Hypothalamus (tissue), 51 donors: ENCODE results near the gene SCD5.

Source experiments
- DNase-seq, 51 donors: peaks; one replicate each; lab custom pipeline; 2025; lab: John Stamatoyannopoulos, UW

The SCD5 gene

DNA sequence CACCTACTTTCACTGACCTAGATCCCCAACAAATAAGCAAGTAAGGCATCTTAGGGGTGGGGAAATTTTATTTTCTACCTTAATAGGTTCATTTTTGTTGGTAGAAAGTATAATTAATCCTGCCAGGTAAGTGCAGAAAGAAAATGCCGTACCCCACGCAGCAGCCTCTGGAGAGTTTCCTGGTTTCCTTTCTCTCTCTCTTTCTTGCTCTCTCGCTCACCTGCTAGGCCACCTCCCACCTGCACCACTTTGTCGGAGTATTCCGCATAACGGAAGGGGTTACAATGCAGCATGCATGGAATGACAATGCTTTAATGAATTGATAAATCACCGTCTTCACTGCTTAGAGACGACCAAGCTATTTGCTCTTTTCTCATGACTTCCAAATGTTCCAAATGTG lies 101.0 kb downstream of the SCD5 start:
- DNase-seq, result no peak

DNA sequence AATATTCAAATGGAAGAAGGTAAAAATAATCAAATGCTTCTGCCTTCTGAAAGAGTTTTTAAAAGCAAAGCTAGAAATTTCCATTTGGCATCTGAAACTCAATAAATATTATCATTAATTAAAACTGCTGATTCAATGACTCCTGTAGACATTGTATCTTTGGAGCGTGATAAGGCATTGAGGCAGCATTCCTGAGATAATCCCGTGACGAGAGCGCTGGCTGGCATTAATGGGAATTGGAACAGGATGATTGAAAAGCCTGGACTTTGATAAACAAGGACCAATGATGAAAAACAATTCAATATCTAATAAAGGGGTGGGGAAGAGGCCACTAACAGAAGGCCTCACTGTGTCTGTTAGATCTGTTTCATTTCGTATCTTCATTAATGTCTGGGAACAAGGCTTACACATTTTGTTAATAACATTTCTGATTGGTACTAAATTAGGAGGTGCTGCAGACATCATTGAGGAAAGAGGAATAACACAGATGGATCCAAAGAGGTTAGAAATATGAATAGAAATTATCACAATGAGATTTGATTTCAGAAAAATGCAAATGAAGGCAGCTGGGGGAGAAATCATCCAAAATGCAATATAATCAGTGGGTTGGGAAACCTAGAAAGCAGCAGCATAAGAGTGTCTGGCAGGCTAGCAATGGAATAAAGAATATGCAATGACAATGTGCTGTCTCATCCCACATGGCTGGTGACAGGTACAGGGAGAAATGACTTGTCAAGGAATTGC lies 102.3 kb downstream of the SCD5 start:
- DNase-seq, result no peak

DNA sequence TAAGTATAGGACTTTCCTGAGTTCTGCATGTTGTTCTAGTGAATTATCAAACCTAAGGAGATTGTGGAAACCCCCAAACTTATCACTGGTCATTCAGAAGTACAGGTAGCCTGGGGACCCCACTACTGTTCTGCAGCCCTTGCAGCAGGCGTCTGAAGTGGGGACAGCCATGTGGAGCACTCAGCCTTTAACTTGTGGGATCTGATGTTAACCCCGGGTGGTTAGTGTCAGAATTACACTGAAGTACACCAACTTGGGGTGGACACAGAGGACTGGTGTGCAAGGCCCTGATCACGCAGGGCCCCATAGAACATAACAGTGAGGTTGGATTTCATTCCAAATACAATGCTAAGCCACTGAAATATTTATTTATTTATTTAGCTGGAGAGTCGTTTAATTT lies 103.7 kb downstream of the SCD5 start:
- no peak for DNase-seq

DNA sequence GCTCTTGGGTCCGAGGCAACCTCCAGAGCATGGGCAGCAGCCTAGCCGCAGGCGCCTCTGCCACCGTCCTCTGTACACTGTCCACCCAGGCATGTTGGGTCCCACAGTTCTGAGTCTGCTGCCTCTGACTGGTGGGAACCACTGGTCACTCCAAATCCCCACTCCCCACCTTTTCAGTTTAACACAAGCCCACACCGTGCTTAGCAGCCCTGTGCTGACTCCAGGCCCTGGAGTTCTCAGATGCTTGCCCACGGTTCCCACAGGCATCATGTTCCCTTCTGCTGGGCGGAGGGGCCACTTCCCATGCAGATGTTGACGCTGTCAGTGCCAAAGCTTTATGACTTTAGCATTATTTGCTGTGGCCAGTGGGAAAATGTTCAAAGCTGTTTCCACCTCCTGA lies 104.5 kb downstream of the SCD5 start:
- no peak for DNase-seq

DNA sequence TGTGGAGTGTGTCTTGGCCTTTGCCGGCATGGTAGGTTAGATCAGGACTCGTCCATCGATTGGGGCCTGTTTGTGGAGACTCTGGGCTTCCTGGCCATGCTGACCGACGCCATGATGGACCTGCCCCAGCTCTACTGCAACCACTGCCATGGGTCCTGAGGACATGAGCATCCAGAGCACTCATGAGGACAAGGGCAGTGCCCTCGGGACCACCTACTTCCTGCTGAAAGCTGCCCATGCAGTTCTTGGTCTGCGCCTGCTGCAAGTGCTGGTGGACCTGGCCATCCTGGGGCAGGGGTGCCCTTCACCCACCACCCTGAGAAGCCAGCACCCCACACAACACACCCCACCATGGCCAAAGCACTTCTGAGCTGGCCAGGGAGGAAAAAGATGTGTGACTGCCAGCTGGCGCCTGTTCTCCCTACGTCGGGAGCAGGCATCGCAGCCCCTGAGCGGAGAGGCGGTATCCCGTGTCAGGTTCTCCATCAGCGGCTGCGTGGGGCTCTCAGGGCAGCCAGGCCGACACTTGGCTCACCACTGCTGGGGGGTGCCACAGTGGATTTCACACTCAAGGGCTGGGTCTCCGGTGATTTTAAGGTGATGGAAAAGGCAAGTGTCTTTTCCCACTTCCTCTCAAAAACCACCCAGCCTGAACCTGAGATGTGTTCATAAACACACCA lies 106.4 kb downstream of the SCD5 start:
- DNase-seq, result no peak

DNA sequence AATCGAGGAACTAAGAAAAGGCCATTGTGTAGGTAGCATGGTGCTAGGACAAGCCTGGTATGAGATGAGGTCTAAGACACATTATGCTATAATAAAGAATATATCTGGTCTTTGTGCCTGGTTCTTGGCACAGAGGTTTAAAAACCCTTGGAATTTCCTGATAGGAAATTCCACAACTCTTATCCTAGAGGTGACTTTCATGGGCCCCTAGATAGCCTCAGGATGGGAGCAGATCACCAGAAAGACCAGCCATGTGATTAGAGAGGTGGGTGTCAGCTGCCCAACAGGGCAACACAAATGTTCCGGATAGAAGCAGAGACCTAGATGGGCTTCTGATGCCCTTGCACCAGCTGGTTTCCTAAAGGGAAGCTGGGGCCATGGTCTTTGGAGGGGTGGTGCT lies 107.2 kb downstream of the SCD5 start:
- no peak for DNase-seq

DNA sequence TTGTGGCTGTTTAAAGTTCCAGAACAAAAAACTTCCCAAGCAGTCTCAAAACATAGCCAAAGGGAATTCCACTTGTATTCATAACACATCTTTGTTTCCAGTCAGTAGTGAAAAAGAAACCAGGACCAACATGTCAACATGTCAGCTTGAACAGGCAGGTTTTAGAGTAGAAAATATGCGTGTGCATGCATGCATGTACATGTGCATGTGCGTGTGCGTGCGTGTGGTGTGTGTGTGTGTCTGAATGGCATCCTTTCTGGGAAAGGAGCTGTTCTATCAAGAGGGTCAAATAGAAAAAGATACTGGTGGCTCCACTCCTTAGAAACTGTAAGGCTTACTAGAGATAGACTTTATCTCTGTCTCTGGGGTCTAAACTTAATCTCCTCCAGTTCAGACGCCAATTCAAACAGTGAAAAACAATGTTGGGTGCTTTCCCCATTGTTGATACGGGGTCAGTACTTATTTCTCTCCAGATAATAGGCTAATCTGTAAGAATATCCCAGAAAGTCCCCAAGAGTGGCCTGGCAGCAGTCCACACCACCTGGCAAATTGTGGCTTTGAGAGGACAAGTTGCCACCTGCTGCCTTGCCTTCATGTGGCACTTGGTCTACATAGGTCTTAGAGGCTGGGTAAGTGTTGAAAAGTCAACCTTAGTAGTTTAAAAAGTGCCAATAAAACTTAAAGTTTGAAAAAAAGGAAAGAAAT lies 110.4 kb downstream of the SCD5 start:
- no peak for DNase-seq

DNA sequence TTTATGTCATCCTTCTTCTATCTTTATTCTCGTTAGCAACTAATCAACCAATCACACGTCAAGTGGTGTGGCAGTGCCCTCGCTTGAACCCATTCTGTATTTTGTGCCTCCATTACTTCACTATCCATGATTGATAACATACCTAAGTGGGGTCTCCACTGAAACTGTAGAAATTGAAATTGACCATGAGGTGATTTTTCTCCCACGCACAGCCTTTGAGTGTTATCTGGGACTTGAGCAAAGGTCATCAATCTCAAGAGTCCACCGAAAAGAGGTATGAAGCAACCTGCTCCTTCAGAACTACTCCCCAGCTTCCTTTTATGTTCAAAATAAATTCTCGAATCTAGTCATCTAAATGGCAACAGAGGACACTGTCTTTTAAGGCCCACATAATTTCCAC lies 111.1 kb downstream of the SCD5 start:
- DNase-seq, result no peak

DNA sequence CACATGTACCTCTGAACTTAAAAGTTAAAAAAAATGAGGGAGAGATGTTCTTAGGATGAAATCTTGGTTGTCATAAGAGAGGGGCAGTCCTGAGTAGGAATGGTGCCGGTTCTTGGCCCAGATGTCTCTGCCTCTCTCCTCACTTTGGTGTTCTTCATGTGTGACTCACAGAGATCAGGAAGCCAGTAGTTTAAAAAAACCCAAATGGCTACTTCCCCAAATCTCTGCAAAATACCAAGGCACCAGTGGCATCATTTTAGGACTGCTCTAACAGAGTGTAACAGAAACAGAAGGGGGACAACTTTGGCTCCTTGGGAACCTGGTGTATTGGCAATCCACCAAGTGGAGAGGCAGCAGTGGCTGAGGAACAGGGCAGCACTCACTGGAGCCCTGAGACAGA lies 116.8 kb downstream of the SCD5 start:
- DNase-seq, result peak in 1 of 51 donors; percentile 4

DNA sequence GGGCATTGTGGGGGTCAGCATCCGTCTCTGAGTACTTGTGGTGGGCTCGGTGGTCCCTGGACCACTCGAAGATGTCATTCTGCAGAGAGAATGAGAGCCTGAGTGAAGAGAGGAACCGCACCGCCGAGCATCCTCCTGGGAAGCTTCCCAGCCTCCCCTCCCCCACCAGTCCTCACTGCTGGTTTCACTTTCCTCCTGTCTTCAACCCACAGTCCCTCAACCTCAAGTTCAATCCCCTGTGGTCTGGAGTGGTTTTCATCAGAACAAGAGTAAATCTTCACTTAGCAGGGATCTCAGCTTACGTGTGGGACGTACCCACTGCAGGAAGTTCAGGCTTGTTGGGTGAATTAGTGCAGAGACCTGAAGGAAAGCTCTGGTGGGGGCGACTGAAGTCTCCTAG lies 117.8 kb downstream of the SCD5 start:
- DNase-seq, result peak in 2 of 51 donors; percentile 1 to 7

DNA sequence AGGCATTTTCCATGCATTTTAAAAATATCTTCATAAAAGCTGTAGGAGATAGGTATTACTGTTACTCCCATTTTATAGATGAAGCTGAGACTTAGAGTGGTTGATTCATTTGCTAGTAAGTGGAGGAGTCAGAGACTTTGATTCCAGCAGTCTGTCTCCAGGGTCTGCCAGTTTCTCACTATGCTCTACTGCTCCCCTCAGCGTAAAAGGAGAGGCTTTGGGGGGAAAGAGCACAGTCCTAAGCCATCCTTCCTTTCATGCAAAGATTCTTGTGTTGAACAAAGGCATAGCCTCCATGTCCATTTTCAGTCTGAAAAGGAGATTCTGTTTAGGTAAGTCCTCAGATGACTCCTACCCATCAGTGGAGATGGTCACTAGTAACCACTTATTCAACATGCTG lies 119.1 kb downstream of the SCD5 start:
- DNase-seq, result no peak

DNA sequence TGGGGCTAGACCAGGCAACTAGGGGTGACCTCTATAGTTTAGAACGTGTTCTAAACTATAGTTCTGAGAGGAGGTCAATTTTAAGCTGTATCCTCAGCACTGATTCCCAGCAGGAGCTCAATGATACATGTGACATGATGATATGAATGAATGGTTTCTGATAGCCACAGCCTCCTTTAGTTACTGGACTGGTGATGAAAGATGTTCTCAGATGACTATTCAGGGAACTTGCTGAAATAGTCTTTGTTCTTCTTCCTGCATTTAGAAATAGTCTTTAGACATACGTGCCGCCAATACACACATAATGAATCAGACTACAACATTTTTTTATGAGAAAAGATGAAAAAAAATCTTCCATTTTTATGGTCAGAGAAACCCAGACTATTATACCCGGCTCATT lies 120.5 kb downstream of the SCD5 start:
- DNase-seq, result no peak

DNA sequence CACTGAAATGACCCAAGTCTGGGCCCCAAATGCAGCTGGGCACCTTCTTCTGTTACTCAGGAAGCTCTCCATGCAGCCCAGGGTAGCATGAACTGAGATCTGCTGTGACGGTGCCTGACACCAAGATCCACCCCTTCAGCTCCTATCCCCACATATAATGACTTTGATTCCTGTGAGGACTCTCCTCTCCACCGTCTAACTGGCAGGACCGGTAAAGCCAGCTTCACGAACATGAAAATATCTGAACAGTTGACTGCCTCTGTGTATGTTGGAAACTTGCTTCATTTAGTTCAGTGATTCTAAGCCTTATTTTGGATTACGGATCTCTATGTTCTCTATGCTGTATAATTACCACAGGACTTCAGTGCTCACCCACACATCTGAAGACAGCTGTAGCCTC lies 121.3 kb downstream of the SCD5 start:
- DNase-seq, result peak in 1 of 51 donors; percentile 1

DNA sequence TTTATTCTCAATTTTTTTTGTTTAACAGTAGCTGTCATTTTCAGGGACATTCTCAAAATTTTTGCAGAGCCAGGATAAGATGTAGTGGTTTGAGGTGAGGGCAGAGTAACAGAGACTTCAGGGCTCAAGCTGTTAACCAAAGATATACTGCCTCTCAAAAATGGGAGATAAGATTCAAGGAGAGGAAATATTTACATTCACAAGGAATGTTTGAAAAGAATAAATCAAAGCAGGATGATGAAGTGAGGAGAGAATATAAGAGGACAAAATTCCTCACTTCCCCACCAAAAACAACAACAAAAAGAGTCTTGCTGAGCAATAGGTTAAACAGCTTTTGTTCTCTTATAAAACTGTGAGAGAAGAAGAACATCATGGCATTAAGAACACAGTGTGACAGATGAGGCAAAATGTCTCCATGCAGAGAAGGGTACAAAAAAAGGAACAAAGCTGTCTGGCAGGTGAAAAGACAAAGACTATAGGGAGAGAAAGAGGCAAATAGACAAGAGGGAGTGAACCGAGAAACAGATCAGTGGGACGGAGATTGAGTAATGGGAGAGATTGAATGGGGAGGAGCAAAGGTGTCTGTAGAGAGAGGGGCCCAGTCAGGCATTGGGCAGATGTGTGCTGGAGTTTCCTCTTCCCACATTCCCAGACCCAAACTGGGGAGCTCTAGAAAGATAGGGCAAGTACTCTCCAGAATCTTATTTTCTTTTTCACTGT lies 130.7 kb downstream of the SCD5 start:
- DNase-seq, result no peak

DNA sequence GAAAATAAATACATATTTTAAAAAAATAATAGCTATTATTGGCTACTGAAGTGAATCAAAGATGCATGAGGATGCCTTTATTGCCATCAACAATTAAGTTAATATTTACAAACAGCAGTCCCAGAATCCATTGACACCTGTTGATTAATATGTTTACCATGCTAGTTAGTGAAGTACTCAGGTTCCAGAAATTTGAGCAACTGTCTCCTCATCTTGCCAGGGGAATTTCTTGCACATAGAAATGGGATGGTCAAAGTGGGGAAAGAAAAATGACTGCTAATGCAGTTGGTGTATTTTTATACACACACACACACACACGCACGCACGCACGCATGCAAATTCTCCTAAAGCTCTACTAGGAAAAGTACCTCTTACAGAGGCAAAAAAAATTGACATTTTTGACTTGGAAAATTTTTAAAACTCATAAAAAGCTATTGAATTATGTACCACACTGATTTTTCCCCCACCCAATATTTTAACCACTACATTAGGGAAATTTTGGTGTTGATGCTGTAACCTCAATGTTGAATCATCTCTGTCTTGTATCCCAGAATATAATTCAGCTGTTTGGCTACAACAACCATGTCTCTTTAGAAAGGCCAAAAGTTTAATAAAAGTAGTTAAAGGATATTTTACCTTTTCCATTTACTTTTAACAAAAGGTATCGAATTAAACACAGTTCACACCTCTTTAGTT lies 131.5 kb downstream of the SCD5 start:
- DNase-seq, result no peak

DNA sequence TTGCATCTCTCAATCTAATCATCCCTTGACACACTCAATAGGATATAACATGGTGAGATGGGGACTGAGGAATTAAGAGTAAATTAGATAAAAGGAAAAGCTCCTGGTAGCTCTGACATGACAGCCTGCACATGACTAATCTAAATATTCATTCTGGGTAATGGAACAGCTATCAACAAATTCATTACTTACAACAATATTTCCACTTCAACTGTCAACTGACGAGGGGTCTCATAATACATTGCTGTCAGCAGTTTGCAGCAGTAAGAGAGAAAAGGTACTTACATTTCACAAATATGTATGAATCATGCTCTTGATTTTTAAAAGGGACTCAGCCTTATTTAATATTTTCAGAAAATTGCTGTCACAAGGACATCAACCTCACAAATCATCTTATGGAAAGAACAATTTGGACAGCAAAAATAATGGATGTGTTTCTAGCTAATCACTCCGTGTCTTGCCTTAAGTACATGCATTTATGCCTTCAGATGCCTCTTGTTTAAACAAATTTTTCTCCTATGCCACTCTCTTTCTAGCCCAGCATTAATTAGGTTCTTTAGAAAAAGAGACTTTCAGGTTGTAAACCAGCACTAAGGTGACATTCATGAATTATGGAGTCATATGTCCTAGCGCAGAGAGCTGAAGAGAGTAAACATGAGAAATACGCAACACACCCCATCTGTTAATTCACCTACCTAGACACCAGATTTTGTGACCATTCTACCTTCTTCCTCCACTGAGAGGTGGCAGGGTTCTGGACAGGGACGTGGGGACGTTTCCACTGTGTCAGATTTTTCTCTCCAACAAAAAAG lies 137.2 kb downstream of the SCD5 start:
- no peak for DNase-seq

DNA sequence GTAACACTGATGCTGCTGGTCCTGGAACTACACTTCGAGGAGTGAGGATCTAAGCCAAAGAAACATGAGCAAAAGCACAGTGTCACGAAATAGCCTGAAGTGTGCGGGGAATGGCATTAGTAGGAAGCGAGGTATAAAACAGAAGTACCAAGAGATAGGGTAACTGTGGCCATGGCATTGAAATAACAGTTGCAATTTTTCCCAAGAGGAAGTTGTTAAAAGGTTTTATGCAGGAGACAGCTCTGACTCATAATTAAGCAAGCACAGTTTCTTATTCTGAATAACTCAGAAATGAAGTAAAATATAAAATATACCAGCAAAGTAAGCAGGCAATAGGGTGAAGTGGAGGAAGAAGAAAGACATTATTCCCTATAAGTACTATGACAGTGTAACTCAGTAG lies 146.5 kb downstream of the SCD5 start:
- DNase-seq, result no peak

DNA sequence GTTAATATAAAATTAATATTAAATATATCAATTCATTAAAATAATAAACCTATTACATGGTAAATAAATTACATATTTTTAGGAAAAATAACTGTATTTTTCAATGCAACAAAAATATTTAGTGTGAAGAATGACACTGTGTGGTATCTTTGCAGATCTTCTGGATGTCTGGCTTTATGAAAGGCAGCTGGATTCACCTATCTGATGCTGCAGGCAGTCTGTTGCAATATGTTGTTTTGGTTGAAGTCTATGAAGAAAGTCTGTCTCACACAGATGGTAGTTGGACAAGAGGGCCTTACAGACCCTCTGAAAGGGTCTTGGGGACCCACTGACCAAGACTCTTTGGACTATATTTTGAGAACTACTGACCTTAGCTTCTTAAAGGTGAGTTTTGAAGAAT lies 147.7 kb downstream of the SCD5 start:
- no peak for DNase-seq

DNA sequence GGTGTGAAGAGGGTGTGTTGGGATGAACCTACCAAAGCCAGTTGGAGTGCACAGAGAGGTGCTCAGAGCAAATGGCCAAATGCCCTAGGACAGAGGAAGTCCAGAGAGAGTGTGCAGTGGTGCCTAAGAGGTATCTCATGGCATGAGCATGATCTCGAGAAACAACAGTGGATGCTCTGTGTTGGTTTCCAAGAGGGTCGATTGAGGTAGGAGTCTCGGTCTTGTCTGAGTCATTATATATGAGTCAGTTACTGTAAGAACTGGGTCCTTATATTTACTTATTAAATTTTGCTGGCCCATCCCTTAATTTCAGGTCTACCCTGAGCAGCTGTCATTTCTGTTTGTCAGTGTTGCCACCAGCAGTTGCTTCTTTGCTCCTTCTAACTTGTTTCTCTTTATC lies 150.2 kb downstream of the SCD5 start:
- DNase-seq, result no peak
